ENCODE measurements around the gene RAD51B.

RAD51B gene

GRCh38 chr14:68140076-68140741, 320.6 kb downstream of the RAD51B start:
- no peaks in the 10 kb centered on the region for H3K36me3 ChIP-seq
- no peaks in the 10 kb centered on the region for H3K9me3 ChIP-seq
- H3K27me3 ChIP-seq, result no peaks in the 10 kb centered on the region
- no peak overlapping the region for H3K9ac ChIP-seq
- H3K4me3 ChIP-seq, result no peak overlapping the region
- H3K4me1 ChIP-seq, result peaks cover 22% of the 10 kb centered on the region
- no peak for TF ChIP-seq Cebpa-rat (IDR thresholded peaks at IDR 0.05)
- H3K27ac ChIP-seq, result no peak overlapping the region
- H4K20me1 ChIP-seq, result no peaks in the 10 kb centered on the region
- H3K4me2 ChIP-seq, result no peak overlapping the region

- Histone ChIP-seq H3K27me3 (no peaks in the 10 kb centered on the region), H3K4me2 (no peak overlapping the region), H3K9me3 (no peaks in the 10 kb centered on the region), H3K4me3 (no peak overlapping the region), H3K36me3 (no peaks in the 10 kb centered on the region), H3K27ac (no peak overlapping the region), H4K20me1 (no peaks in the 10 kb centered on the region), H3K9ac (no peak overlapping the region), H3K4me1 (peaks cover 24% of the 10 kb centered on the region)
- no peak for TF ChIP-seq Cebpa-rat (IDR thresholded peaks at IDR 0.05)
Observed at GRCh38 chr14:68140806-68141205, 321.2 kb downstream of the RAD51B start.

GRCh38 chr14:68141281-68142088, 321.9 kb downstream of the RAD51B start:
- H3K27ac ChIP-seq, result no peak overlapping the region
- H3K4me1 ChIP-seq, result peaks cover 27% of the 10 kb centered on the region
- H3K9ac ChIP-seq, result no peak overlapping the region
- H3K36me3 ChIP-seq, result no peaks in the 10 kb centered on the region
- H4K20me1 ChIP-seq, result no peaks in the 10 kb centered on the region
- TF ChIP-seq Cebpa-rat (IDR thresholded peaks at IDR 0.05), result no peak
- no peaks in the 10 kb centered on the region for H3K9me3 ChIP-seq
- H3K4me3 ChIP-seq, result no peak overlapping the region
- no peak overlapping the region for H3K4me2 ChIP-seq
- H3K27me3 ChIP-seq, result no peaks in the 10 kb centered on the region

- H3K27ac ChIP-seq, result peak overlapping the region; percentile 75
- TF ChIP-seq Cebpa-rat (IDR thresholded peaks at IDR 0.05), result peak; percentile 52; the same call in 1 of the 2 replicates
Observed at GRCh38 chr14:68143341-68143841, 323.8 kb downstream of the RAD51B start.

GRCh38 chr14:68144051-68144681, 324.6 kb downstream of the RAD51B start:
- H3K9me3 ChIP-seq, result no peaks in the 10 kb centered on the region
- no peaks in the 10 kb centered on the region for H3K27me3 ChIP-seq
- H3K4me3 ChIP-seq, result no peak overlapping the region
- H4K20me1 ChIP-seq, result no peaks in the 10 kb centered on the region
- peak overlapping the region; percentile 58 for H3K4me2 ChIP-seq
- H3K27ac ChIP-seq, result peak overlapping the region; percentile 75
- peak overlapping the region; percentile 38; the same call in 1 of the 2 replicates for H3K9ac ChIP-seq
- no peak for TF ChIP-seq Cebpa-rat (IDR thresholded peaks at IDR 0.05)
- H3K4me1 ChIP-seq, result peaks cover 27% of the 10 kb centered on the region
- H3K36me3 ChIP-seq, result no peaks in the 10 kb centered on the region

More at GRCh38 chr14:68143341-68143841, 323.8 kb downstream of the RAD51B start:
- Histone ChIP-seq H3K27me3 (no peaks in the 10 kb centered on the region), H3K9ac (peak overlapping the region; percentile 38; the same call in 1 of the 2 replicates), H3K36me3 (no peaks in the 10 kb centered on the region), H3K9me3 (no peaks in the 10 kb centered on the region), H4K20me1 (no peaks in the 10 kb centered on the region), H3K4me3 (no peak overlapping the region), H3K4me1 (peaks cover 27% of the 10 kb centered on the region), H3K4me2 (peak overlapping the region; percentile 58)

GRCh38 chr14:68145036-68145435, 325.5 kb downstream of the RAD51B start:
- H3K36me3 ChIP-seq, result no peaks in the 10 kb centered on the region
- no peaks in the 10 kb centered on the region for H4K20me1 ChIP-seq
- no peak overlapping the region for H3K4me2 ChIP-seq
- H3K9ac ChIP-seq, result no peak overlapping the region
- peaks cover 27% of the 10 kb centered on the region for H3K4me1 ChIP-seq
- TF ChIP-seq Cebpa-rat (IDR thresholded peaks at IDR 0.05), result no peak
- H3K4me3 ChIP-seq, result no peak overlapping the region
- H3K27me3 ChIP-seq, result no peaks in the 10 kb centered on the region
- no peaks in the 10 kb centered on the region for H3K9me3 ChIP-seq
- no peak overlapping the region for H3K27ac ChIP-seq

- no peak overlapping the region for H3K4me3 ChIP-seq
- no peaks in the 10 kb centered on the region for H3K36me3 ChIP-seq
- H3K4me1 ChIP-seq, result peaks cover 27% of the 10 kb centered on the region
- H3K4me2 ChIP-seq, result no peak overlapping the region
- no peak overlapping the region for H3K9ac ChIP-seq
- TF ChIP-seq Cebpa-rat (IDR thresholded peaks at IDR 0.05), result no peak
- H4K20me1 ChIP-seq, result no peaks in the 10 kb centered on the region
- no peaks in the 10 kb centered on the region for H3K9me3 ChIP-seq
- H3K27me3 ChIP-seq, result no peaks in the 10 kb centered on the region
- no peak overlapping the region for H3K27ac ChIP-seq
Observed at GRCh38 chr14:68145539-68145938, 326.0 kb downstream of the RAD51B start.

- Histone ChIP-seq H3K4me1 (peaks cover 27% of the 10 kb centered on the region), H3K27ac (no peak overlapping the region), H3K36me3 (no peaks in the 10 kb centered on the region), H3K9ac (no peak overlapping the region), H3K9me3 (peaks cover 7% of the 10 kb centered on the region), H3K27me3 (no peaks in the 10 kb centered on the region), H3K4me3 (no peak overlapping the region), H3K4me2 (no peak overlapping the region), H4K20me1 (no peaks in the 10 kb centered on the region)
- no peak for TF ChIP-seq Cebpa-rat (IDR thresholded peaks at IDR 0.05)
Observed at GRCh38 chr14:68146818-68147217, 327.2 kb downstream of the RAD51B start.

- H3K4me3 ChIP-seq, result no peak overlapping the region
- peaks cover 12% of the 10 kb centered on the region for H3K9me3 ChIP-seq
- H4K20me1 ChIP-seq, result no peaks in the 10 kb centered on the region
- no peak for TF ChIP-seq Cebpa-rat (IDR thresholded peaks at IDR 0.05)
- H3K36me3 ChIP-seq, result no peaks in the 10 kb centered on the region
- no peak overlapping the region for H3K27ac ChIP-seq
- no peak overlapping the region for H3K9ac ChIP-seq
- peaks cover 27% of the 10 kb centered on the region for H3K4me1 ChIP-seq
- no peak overlapping the region for H3K4me2 ChIP-seq
- H3K27me3 ChIP-seq, result no peaks in the 10 kb centered on the region
Observed at GRCh38 chr14:68147303-68147702, 327.7 kb downstream of the RAD51B start.
